NCI-H1417 treated with DMSO at 0.1 percent for 48 hours (cell line): ENCODE data around the gene AMHR2.
"Not testable (repeated sequence)": the region's sequence is repeated elsewhere in the genome, so short reads cannot be mapped to it uniquely, and the experiment has no call there.

Experiments
- DNase-seq: peaks from one replicate; lab custom pipeline; 2025; lab: John Stamatoyannopoulos, UW

The AMHR2 gene

DNA sequence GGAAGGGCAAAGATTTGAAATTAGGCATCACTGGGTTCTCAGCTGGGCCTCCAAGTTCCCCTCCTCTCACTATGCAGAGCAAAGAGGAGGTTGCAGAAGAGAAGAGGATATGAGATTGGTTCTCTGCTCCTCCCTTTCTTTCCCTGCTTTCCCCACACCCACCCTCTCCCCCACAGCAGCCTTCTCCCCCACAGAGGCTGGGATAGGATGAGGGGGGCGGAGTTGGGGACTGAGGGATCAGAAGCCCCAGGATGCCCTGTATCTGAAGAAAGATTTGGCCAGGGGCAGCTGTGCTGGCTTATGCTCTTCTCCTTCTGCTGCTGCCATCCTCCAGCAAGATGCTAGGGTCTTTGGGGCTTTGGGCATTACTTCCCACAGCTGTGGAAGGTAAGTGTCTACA is at the start of gene AMHR2:
AMHR2 (plus strand) TSS at position 259 of the 400 bp plus-strand sequence; CDS start at position 339, 80 bp downstream.
- DNase-seq, result no peak

DNA sequence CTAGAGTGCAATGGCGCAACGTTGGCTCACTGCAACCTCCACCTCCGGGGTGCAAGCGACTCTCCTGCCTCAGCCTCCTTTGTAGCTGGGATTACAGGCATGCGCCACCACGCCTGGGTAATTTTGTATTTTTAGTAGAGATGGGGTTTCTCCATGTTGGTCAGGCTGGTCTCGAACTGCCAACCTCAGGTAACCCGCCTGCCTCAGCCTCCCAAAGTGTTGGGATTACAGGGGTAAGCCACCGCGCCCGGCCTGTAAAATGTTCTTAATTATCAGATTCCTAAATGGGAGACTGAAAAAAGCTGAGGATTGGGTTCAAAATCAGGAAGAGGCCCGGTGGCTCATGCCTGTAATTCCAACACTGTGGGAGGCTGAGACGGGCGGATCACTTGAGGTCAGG is 49.4 kb upstream of the AMHR2 start:
- DNase-seq, result not testable (repeated sequence)

DNA sequence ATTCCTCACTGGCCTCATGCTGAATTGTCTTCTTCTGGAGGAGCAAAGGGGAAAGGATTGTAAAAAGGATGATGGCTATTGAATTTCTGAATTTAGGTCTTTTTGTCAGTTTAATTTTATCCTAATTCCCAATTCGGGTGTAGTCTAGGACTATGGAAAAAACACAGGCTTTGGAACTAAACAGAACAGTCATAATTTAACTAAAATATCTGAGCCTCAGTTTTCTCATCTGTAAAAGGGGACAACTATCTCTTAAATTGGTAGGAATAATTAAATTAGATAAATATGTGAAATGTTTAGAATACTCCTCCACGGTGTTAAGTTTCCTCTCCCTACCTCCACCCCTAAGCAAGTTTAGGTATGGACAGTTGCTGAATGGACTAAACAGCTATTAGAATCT is 46.9 kb upstream of the AMHR2 start:
- no peak for DNase-seq

DNA sequence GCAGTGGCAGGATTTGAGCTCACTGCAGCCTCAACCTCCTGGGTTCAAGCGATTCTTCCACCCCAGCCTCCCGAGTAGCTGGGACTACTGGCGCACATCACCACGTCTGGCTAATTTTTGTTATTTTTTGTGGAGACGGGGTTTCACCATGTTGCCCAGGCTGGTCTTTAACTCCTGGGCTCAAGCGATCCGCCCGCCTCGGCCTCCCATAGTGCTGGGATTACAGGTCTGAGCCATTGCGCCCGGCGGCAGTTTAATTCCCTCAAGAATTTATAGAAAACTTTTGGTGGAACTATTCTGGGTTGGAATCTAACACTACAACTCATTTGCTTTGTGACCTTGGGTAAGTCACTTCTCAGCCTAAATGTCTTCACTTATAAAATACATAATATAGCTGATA is 45.4 kb upstream of the AMHR2 start:
- DNase-seq, result no peak

DNA sequence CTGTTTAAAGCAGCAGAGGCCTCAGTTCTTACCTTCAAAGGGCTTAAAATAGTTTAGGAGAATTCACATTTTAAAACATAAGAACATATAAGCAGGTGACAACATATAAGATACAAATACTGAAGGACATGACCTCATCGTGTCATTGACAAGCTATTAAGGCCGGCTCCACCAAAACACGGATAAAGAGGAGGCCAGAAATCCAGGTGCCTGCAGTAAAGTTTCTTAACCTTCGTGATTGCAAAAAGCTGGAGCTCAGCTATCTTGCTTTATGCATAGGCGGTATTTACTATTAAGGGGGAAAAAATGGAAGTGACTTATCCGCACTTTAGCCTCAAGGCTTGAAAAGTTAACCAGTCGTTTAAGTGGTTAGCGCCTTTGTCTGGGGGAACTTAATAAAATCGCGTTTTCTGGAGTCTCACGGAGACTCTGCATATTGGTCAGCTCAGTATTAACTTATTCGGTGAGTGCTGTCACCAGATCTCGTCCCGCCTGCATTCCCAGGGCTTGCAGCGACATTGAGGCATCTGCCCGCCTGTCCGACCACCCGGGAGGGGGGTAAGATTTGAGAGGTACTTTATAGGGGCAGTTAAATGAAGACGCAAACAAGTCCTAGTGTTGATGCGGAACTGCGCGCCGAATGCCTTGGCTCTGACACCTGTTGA is 44.8 kb upstream of the AMHR2 start:
- no peak for DNase-seq

DNA sequence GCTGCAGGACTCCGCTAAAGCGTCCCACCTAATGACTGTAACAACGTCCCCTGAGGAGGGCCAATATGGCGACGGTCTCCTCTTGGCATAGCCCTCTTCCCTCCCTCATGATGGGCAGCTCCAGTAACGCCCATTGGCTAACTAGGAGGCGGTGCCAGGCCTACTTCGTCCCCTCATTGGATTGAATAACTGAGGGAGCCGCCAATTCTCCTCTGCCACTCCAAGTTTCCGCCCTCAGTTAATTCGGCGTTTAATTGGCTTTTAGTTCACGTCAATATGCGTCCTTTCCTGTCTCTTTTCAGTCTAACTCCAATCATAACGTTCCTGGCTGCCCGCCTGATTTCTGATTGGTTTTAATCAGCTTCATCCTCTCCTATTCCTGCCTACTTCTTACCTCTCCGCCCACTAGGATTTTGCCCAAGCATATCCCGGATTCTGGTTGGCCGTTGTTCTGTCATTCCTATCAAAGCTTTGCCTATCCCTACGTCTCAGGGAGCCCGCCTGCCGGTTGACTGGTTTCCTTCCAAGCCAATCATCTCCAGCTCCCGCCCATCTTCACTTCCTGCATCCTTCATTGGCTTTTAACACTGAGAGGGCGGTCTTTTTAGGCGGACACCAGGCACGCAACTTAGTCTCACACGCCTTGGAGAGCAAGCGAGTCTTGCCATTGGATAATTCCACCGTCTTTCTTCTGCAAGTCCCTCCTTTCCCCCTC is 44.1 kb upstream of the AMHR2 start:
- DNase-seq, result peak; percentile 100

DNA sequence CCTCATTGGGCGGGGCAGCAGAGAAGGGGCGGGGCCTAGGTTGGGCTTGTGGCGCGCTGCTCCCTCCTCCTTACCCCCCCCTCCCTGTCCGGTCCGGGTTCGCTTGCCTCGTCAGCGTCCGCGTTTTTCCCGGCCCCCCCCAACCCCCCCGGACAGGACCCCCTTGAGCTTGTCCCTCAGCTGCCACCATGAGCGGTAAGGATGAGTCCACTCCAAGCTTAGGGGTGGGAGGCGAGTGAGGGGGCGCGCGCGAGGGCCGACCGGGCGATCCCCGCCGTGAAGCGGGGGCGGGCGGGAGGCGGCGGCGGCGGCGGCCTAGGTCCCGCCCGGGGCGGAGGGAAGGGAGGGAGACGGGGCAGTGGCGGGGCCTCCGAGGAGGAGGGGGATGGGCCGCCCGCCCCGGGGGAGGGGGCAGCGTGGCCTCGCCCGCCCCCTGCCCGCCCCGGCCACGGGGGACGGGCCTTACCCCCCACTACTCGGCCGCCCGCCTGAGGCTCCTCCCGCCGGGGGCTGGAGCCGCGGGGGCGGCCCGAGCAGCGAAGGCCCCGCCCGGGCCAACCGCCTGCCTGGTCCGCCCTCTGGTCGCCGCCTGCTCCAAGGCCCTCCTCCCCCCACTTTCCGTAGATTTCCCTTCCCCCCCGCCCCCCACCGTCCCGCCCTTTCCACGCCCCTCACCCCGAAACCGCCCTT is 43.4 kb upstream of the AMHR2 start, which contains the start of gene SP1:
SP1 (plus strand) TSS at position 73 of the 690 bp plus-strand sequence; CDS start at position 189, 116 bp downstream.
- peak; percentile 65 for DNase-seq

DNA sequence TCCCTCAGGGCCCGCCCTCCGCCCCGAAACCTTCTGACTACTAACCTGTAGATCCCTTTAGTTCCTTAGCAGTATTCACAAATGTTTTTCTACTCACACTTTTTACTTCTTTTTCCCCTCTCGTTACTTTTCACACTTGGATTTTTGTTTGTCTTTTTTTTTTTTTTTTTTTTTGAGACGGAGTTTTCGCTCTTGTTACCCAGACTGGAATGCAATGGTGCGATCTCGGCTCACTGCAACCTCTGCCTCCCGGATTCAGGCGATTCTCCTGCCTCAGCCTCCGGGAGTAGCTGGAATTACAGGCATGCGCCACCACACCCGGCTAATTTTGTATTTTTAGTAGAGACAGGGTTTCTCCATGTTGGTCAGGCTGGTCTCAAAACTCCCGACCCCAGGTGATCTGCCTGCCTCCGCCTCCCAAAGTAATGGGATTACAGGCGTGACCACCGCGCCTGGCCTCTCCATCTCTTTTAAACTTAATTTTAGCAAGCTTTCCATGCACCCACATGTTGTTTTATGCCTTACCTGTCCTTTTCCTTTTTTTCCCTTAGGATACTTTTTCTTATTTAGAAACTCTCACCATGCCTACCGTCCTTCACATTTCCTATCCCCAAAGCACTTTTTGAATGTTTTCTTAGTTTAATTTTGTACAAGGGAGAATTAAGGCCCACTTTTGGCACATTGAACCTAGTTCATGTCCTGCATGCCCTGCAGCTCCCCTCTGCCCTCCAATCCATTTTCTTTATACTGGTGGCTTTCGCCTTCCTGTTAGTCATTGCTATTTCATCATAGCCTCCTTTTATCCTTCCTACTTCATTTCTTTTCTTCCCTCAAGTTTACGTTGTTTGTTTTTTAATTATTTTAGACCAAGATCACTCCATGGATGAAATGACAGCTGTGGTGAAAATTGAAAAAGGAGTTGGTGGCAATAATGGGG is 42.6 kb upstream of the AMHR2 start:
- no peak for DNase-seq

DNA sequence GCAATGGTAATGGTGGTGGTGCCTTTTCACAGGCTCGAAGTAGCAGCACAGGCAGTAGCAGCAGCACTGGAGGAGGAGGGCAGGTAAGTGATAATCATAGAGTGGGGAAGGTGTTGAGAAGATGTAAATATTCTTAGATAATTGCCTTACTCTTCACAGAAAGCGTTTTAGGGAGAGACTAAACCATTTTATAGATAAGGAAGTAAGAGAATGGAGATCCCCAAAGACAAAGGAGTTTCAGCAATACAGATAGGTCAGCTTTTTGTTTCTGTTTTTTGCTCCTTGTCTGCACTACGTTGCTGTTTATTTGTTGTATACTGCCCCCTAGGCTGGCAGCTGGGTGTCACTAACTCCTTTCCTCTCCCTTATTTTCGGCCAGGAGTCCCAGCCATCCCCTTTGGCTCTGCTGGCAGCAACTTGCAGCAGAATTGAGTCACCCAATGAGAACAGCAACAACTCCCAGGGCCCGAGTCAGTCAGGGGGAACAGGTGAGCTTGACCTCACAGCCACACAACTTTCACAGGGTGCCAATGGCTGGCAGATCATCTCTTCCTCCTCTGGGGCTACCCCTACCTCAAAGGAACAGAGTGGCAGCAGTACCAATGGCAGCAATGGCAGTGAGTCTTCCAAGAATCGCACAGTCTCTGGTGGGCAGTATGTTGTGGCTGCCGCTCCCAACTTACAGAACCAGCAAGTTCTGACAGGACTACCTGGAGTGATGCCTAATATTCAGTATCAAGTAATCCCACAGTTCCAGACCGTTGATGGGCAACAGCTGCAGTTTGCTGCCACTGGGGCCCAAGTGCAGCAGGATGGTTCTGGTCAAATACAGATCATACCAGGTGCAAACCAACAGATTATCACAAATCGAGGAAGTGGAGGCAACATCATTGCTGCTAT is 41.7 kb upstream of the AMHR2 start:
- DNase-seq, result no peak

DNA sequence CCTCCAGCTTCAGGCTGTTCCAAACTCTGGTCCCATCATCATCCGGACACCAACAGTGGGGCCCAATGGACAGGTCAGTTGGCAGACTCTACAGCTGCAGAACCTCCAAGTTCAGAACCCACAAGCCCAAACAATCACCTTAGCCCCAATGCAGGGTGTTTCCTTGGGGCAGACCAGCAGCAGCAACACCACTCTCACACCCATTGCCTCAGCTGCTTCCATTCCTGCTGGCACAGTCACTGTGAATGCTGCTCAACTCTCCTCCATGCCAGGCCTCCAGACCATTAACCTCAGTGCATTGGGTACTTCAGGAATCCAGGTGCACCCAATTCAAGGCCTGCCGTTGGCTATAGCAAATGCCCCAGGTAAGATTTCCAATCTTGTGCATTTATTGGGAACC is 40.4 kb upstream of the AMHR2 start:
- DNase-seq, result no peak

DNA sequence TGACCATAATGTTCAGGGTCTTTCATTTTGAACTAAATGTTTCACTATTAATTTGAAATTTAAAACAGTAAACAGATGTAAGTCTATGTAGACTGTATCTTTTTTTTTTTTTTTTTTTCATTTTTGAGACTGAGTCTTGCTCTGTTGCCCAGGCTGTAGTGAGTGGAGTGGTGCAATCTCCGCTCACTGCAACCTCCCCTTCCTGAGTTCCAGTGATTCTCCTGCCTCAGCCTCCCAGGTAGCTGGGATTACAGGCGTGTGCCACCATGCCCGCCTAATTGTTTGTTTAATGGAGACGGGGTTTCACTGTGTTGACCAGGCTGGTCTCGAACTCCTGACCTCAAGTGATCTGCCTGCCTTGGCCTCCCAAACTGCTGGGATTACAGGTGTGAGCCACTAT is 37.3 kb upstream of the AMHR2 start:
- DNase-seq, result not testable (repeated sequence)

DNA sequence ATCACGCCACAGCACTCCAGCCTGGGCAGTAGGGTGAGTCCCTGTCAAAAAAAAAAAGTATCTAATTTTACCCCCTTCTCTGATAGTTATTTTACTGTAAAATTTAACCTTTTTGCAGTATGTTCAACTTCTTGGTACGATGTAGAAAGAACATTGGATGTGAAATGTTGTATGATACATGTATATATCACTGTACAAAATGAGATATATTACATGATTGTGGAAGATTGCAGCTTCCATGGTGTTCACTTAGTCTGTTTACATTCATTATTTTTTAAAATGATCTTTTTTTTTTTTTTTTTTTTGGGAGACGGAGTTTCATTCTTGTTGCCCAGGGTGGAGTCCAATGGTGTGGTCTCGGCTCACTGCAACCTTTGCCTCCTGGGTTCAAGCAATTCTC is 34.7 kb upstream of the AMHR2 start:
- DNase-seq, result no peak

DNA sequence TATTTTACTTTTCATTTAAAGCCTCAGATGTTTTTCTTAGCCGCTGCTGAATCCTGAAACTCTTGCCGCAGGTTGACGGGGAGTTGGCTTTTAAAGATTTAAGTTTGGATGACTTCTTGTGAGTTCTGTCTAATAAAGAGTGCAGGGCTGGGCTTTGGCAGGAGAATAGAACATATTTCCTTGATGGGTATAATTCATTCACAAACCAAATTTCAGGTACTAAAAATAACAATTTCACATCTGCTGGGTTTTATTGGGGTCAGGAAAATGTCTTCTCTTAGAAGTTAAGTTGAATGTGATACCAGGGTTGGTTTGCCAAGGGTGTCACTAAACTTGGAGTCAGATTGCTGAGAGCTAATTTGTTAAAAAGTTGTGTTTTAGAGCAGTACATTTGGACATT is 34.0 kb upstream of the AMHR2 start:
- DNase-seq, result no peak

DNA sequence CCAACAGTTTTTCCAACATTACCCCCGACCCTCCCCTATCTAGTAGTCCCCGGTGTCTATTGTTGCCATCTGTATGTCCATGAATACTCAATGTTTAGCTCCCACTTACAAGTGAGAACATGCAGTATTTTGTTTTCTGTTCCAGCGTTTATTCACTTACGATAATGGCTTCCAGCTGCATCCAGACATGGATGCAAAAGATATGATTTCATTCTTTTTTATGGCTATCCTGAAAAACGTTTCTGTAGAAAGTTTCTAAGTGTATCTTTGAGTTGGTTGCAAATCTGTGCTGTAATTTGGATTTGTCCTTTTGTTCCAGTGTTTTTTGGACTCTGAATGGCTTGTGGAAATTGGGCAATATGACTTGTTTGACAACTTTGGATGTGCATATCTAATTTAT is 31.9 kb upstream of the AMHR2 start:
- DNase-seq, result no peak

DNA sequence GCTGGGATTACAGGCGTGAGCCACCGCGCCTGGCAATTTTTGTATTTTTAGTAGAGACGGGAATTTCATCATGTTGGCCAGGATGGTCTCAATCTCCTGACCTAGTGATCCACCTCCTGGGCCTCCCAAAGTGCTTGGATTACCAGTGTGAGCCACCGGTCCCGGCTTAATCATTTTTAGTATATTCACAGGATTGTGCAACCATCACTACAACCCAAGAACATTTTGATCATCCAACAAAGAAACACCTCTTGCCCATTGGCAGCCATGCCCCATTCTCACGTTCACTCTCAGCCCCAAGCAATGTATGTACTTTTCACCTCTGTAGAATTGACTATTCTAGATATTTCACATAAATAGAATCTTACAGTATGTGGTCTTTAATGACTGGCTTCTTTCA is 23.8 kb upstream of the AMHR2 start:
- no peak for DNase-seq

DNA sequence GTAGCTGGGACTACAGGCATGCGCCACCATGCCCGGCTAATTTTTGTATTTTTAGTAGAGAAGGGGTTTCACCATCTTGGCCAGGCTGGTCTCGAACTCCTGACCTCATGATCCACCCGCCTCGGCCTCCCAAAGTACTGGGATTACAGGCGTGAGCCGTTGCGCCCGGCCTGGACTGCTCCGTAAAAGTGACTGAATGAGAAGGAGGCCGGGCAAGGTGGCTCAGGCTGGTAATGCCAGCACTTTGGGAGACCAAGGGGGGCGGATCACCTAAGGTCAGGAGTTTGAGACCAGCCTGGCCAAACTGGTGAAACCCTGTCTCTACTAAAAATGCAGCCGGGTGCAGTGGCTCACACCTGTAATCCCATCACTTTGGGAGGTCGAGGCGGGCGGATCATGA is 21.3 kb upstream of the AMHR2 start:
- not testable (repeated sequence) for DNase-seq

DNA sequence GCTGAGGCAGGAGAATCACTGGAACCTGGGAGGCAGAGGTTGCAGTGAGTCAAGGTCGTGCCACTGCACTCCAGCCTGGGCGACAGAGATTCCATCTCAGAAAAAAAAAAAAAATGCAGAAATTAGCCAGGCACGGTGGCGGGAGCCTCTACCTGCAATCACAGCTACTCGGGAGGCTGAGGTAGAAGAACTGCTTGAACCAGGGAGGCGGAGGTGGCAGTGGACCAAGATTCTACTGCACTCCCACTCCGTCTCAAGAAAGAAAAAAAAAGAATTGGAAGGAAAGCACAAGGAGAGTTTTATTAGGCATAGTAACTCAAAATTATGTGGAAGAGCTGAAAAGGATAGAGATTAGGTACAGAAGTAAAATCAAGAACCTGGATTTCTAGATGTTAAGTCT is 20.8 kb upstream of the AMHR2 start:
- no peak for DNase-seq

DNA sequence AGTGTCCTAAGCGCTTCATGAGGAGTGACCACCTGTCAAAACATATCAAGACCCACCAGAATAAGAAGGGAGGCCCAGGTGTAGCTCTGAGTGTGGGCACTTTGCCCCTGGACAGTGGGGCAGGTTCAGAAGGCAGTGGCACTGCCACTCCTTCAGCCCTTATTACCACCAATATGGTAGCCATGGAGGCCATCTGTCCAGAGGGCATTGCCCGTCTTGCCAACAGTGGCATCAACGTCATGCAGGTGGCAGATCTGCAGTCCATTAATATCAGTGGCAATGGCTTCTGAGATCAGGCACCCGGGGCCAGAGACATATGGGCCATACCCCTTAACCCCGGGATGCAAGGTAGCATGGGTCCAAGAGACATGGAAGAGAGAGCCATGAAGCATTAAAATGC is 12.7 kb upstream of the AMHR2 start:
- DNase-seq, result no peak

DNA sequence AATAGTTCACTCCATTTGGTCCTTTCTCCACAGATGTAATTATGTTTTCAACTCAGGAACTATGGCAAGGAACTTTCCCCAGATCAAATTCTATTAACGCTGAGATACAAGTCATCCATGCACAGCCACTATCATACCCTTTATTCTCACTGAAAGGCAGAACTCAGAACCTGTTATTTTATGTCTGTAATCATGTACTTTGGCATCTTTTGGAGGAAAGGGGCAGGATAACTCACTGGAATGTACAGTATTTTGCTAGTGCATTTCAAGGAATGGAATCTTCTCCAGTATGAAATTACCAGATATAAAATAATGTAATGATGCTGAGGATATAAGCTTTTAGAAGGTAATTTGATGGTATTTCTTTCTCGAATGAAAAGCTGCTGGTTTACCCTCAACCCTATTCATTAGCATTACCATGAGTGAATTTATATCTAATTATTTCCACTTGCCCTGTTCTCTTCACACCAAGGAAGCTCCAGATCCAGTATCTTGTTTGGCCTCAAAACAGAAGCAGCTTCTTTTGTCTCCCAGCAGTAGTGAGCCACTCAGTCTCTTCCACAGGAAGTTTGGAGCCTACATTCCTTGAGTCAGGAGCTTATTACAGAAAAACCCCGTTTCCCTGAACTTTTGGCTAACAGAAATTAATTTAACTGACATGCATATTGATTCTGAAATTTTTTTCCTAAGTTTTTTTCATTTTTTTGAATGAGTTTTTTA is 10.0 kb upstream of the AMHR2 start:
- DNase-seq, result no peak

DNA sequence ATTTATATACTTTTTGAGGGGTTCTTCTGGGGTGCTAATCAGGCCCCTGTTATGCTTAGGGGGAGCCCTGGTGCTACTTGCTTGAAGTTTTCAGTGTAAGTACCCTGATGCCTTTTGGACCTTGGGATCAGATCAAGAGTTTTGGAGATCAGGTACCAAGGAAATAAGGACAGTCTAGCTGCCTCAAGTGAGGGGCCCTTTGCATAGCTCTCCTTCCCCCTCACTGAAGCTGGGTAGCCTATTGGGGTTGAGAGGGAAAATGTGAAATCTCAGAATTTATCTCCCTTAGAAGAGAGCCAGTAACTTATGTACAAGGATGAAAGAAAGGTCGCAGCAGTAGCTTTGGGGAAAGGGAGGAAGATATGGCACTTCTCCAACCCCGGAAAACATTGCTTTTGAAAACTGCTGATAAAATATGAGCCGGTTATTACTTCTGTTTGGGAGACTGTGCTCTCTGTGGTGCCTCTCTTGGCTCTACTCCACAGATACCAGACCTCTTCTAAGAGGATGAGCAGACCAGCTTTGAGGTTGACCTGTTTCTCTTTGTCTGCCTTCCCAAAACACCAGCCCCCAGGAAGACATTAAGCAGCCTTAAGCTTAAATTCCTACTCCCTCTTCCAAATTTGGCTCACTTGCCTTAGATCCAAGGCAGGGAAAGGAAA is 8.8 kb upstream of the AMHR2 start:
- no peak for DNase-seq
